H1 (cell line): ENCODE results near the gene NMRK1. TPM values are rescaled to one million over a fixed set of nuclear protein-coding genes. Genes with fewer than 3 reads are reported as not detected.

Source experiments
- CTCF ChIA-PET: fragments of 300-600 bp; sonication (Branson Sonifier 250); formaldehyde crosslinking; loops from one replicate; lab custom pipeline; 2021; ENCODE audit not compliant: partially characterized antibody; lab: Charles Lee
- POLR2A ChIA-PET: fragments of 300-600 bp; sonication (Branson Sonifier 250); formaldehyde crosslinking; loops from one replicate; lab custom pipeline; 2021; ENCODE audit warnings: inconsistent platforms; ENCODE audit not compliant: partially characterized antibody; lab: Charles Lee
- DNase-seq, 2 experiments: peaks; one replicate each; pipeline versions ENCODE4 v3.0.0 to v3.0.0-alpha.2; 2010 to 2022; ENCODE audit warnings: low spot score in 2 of 2, low read depth in 1 of 2, mixed read lengths in 1 of 2
- FAIRE-seq: peaks from 2 replicates; lab custom pipeline; 2011; peaks lifted over from hg19 to GRCh38; lab: Jason Lieb, UNC
- H2AFZ ChIP-seq: 2 replicates; pipeline ENCODE4 v1.8.1; 2012; ENCODE audit warnings: low read length, inconsistent platforms
- H2AK5ac ChIP-seq: 2 replicates; pipeline ENCODE4 v1.6.1; 2013; ENCODE audit warnings: low read depth, low read length
- H2BK120ac ChIP-seq: replicated peaks from 2 replicates; pipeline ENCODE3; 2013; ENCODE audit warnings: low read depth, low read length, inconsistent platforms
- H2BK12ac ChIP-seq: 2 replicates; pipeline ENCODE4 v1.6.1; 2013; ENCODE audit warnings: low read depth, low read length
- H2BK15ac ChIP-seq: 2 replicates; pipeline ENCODE4 v1.6.1; 2013; ENCODE audit warnings: low read length
- H2BK20ac ChIP-seq: 2 replicates; pipeline ENCODE4 v1.6.1; 2013; ENCODE audit warnings: low read length
- H2BK5ac ChIP-seq: 2 replicates; pipeline ENCODE4 v1.6.1; 2013; ENCODE audit warnings: low read depth, low read length
- H3K14ac ChIP-seq: 2 replicates; pipeline ENCODE4 v1.6.1; 2013; ENCODE audit warnings: inconsistent platforms; ENCODE audit not compliant: insufficient read length
- H3K18ac ChIP-seq: 2 replicates; pipeline ENCODE4 v1.6.1; 2013; ENCODE audit warnings: low read length; ENCODE audit errors: extremely low read depth
- H3K23ac ChIP-seq: 2 replicates; pipeline ENCODE4 v1.6.1; 2013; ENCODE audit warnings: inconsistent platforms; ENCODE audit not compliant: insufficient read length
- H3K23me2 ChIP-seq: 2 replicates; pipeline ENCODE4 v1.6.1; 2013; ENCODE audit warnings: low read depth, low read length
- H3K27ac ChIP-seq: 2 replicates; pipeline ENCODE4 v1.6.1; 2011; ENCODE audit warnings: low read depth, low read length, inconsistent platforms
- H3K27me3 ChIP-seq, 4 experiments: replicated peaks in 1 of 4; 1 replicate in 1 of 4; 2 replicates in 3 of 4; pipeline versions ENCODE4 v1.6.1 to v1.8.1; 2011 to 2013; ENCODE audit warnings: low read length in 3 of 4, mild to moderate bottlenecking in 3 of 4, inconsistent platforms in 2 of 4, mixed read lengths in 2 of 4, moderate library complexity in 1 of 4; ENCODE audit not compliant: control insufficient read depth in 3 of 4, insufficient read depth in 3 of 4; ENCODE audit errors: extremely low read depth in 1 of 4
- H3K36me3 ChIP-seq, 4 experiments: 2 replicates each; pipeline versions ENCODE4 v1.6.1 to v1.8.1; 2011 to 2013; ENCODE audit warnings: mild to moderate bottlenecking in 4 of 4, low read length in 3 of 4, moderate library complexity in 2 of 4, control low read depth in 1 of 4, inconsistent platforms in 1 of 4; ENCODE audit not compliant: insufficient read depth in 4 of 4, control insufficient read depth in 2 of 4
- H3K4ac ChIP-seq: replicated peaks from 2 replicates; pipeline ENCODE3; 2013; ENCODE audit warnings: low read length, low read depth, mixed read lengths, inconsistent platforms; ENCODE audit not compliant: insufficient read length
- H3K4me1 ChIP-seq, 4 experiments: replicated peaks in 1 of 4; 1 replicate in 1 of 4; 2 replicates in 3 of 4; pipeline versions ENCODE4 v1.6.1 to v1.8.1; 2011 to 2013; ENCODE audit warnings: low read length in 3 of 4, inconsistent platforms in 2 of 4, mixed read lengths in 1 of 4; ENCODE audit not compliant: insufficient read depth in 4 of 4, control insufficient read depth in 3 of 4
- H3K4me2 ChIP-seq, 2 experiments: 2 replicates each; pipeline versions ENCODE4 v1.6.1 to v1.8.1; 2011 to 2013; ENCODE audit warnings: low read depth in 2 of 2, low read length in 2 of 2, control low read depth in 1 of 2, inconsistent platforms in 1 of 2, mild to moderate bottlenecking in 1 of 2; ENCODE audit not compliant: insufficient read depth in 1 of 2
- H3K4me3 ChIP-seq, 4 experiments: fragments of 200-600, 300-600 bp in 1 of 4; sonication (generic), shearing (Covaris generic), sonication (Bioruptor Twin) in 1 of 4; 2 replicates each; pipeline versions ENCODE4 v1.5.1 to v1.8.1; 2011 to 2016; ENCODE audit warnings: low read length in 4 of 4, low read depth in 3 of 4, control low read depth in 2 of 4, inconsistent platforms in 2 of 4, mild to moderate bottlenecking in 2 of 4, mixed read lengths in 1 of 4, moderate library complexity in 1 of 4; ENCODE audit not compliant: insufficient read depth in 2 of 4; ENCODE audit errors: extremely low read depth in 1 of 4
- H3K56ac ChIP-seq: replicated peaks from 2 replicates; pipeline ENCODE3; 2013; ENCODE audit warnings: low read depth, mild to moderate bottlenecking, mixed read lengths, low read length, inconsistent platforms; ENCODE audit not compliant: insufficient read length
- H3K79me1 ChIP-seq: 2 replicates; pipeline ENCODE4 v1.6.1; 2013; ENCODE audit warnings: low read depth, low read length, control low read depth
- H3K79me2 ChIP-seq, 2 experiments: 2 replicates each; pipeline versions ENCODE4 v1.6.1 to v1.8.1; 2012 to 2013; ENCODE audit warnings: low read length in 2 of 2, mild to moderate bottlenecking in 2 of 2, inconsistent platforms in 1 of 2; ENCODE audit not compliant: insufficient read depth in 2 of 2, control insufficient read depth in 1 of 2
- H3K9ac ChIP-seq, 4 experiments: replicated peaks in 1 of 4; 1 replicate in 1 of 4; 2 replicates in 3 of 4; pipeline versions ENCODE4 v1.6.1 to v1.8.1; 2011 to 2013; ENCODE audit warnings: low read depth in 3 of 4, low read length in 3 of 4, control low read depth in 2 of 4, mild to moderate bottlenecking in 2 of 4, moderate library complexity in 2 of 4, inconsistent platforms in 1 of 4; ENCODE audit errors: extremely low read depth in 1 of 4
- H3K9me3 ChIP-seq, 2 experiments: 2 replicates each; pipeline versions ENCODE4 v1.6.1 to v1.8.1; 2012 to 2013; ENCODE audit warnings: mild to moderate bottlenecking in 2 of 2, moderate library complexity in 2 of 2, control low read depth in 1 of 2, inconsistent platforms in 1 of 2, low read depth in 1 of 2, low read length in 1 of 2, mixed read lengths in 1 of 2; ENCODE audit not compliant: insufficient read depth in 2 of 2
- H4K20me1 ChIP-seq, 2 experiments: replicated peaks in 1 of 2; 2 replicates each; pipeline versions ENCODE3 to v1.8.1; 2011 to 2013; ENCODE audit warnings: inconsistent platforms in 2 of 2, low read length in 2 of 2, mild to moderate bottlenecking in 1 of 2; ENCODE audit not compliant: insufficient read depth in 2 of 2, control insufficient read depth in 1 of 2
- H4K5ac ChIP-seq: 2 replicates; pipeline ENCODE4 v1.6.1; 2013; ENCODE audit warnings: low read length, low read depth, mixed read lengths, inconsistent platforms; ENCODE audit not compliant: insufficient read length
- H4K8ac ChIP-seq: 2 replicates; pipeline ENCODE4 v1.8.0; 2013; ENCODE audit warnings: mild to moderate bottlenecking, moderate library complexity, low read length, inconsistent platforms; ENCODE audit not compliant: insufficient read depth; ENCODE audit errors: extremely low read depth
- H4K91ac ChIP-seq: replicated peaks from 2 replicates; pipeline ENCODE3; 2013; ENCODE audit warnings: low read length, mixed read lengths, inconsistent platforms; ENCODE audit not compliant: insufficient read length
- ATF3 ChIP-seq: IDR thresholded peaks from 2 replicates; pipeline ENCODE4 v1.6.1; 2011; ENCODE audit warnings: low read depth, mild to moderate bottlenecking, low read length; ENCODE audit not compliant: insufficient read depth
- BCL11A ChIP-seq, 2 experiments: IDR thresholded peaks; one replicate each; pipeline ENCODE4 v1.6.1; 2011; ENCODE audit warnings: low read depth in 2 of 2, low read length in 2 of 2, mild to moderate bottlenecking in 2 of 2
- BRCA1 ChIP-seq: IDR thresholded peaks from 2 replicates; pipeline ENCODE4 v1.6.1; 2012; ENCODE audit warnings: low read depth, low read length, improper control_type of control experiment
- CBX5 ChIP-seq: fragments of 300-800, 300-1000 bp; sonication (generic); IDR thresholded peaks from 2 replicates; pipeline ENCODE4 v1.7.1; 2016; ENCODE audit warnings: antibody characterized with exemption, low read length, low read depth
- CEBPB ChIP-seq: IDR thresholded peaks from 2 replicates; pipeline ENCODE4 v1.6.1; 2012; ENCODE audit warnings: low read depth, low read length
- E2F6 ChIP-seq: IDR thresholded peaks from 2 replicates; pipeline ENCODE4 v1.6.1; 2012; ENCODE audit warnings: inconsistent platforms
- EP300 ChIP-seq, 2 experiments: IDR thresholded peaks; 1 replicate in 1 of 2; 2 replicates in 1 of 2; pipeline ENCODE4 v1.6.1; 2011 to 2012; ENCODE audit warnings: low read depth in 2 of 2, low read length in 2 of 2, mild to moderate bottlenecking in 2 of 2, borderline replicate concordance in 1 of 2, inconsistent platforms in 1 of 2, moderate library complexity in 1 of 2
- GTF2F1 ChIP-seq: IDR thresholded peaks from 2 replicates; pipeline ENCODE4 v1.6.1; 2012; ENCODE audit warnings: low read depth, low read length, improper control_type of control experiment, borderline replicate concordance
- HDAC2 ChIP-seq, 2 experiments: fragments of 300-600 bp in 1 of 2; sonication (generic) in 1 of 2; IDR thresholded peaks; 2 replicates each; pipeline ENCODE4 v1.6.1; 2011 to 2012; ENCODE audit warnings: low read depth in 2 of 2, low read length in 2 of 2, mild to moderate bottlenecking in 2 of 2, moderate library complexity in 2 of 2, borderline replicate concordance in 1 of 2, inconsistent platforms in 1 of 2
- JUND ChIP-seq: IDR thresholded peaks from 2 replicates; pipeline ENCODE4 v1.6.1; 2011; ENCODE audit warnings: mild to moderate bottlenecking, improper control_type of control experiment, low read length
- POU5F1 ChIP-seq: IDR thresholded peaks from 2 replicates; pipeline ENCODE4 v1.6.1; 2011; ENCODE audit warnings: low read depth, mild to moderate bottlenecking, low read length, moderate library complexity
- SP1 ChIP-seq: IDR thresholded peaks from 2 replicates; pipeline ENCODE4 v1.6.1; 2011; ENCODE audit warnings: low read depth, low read length
- SP2 ChIP-seq: IDR thresholded peaks from 2 replicates; pipeline ENCODE4 v1.6.1; 2012; ENCODE audit warnings: mild to moderate bottlenecking, low read length, inconsistent platforms
- SUZ12 ChIP-seq: fragments of 200-600 bp; sonication (generic); IDR thresholded peaks from 2 replicates; pipeline ENCODE4 v1.6.1; 2012; ENCODE audit warnings: mild to moderate bottlenecking, inconsistent platforms, low read length, moderate library complexity, mixed read lengths
- WGBS, 2 experiments: shearing (Covaris generic) in 1 of 2; methylation state at CpG; one replicate each; pipeline versions ENCODE4 v1.1.6 to v1.1.7; 2013 to 2015; ENCODE audit warnings: low lambda C conversion rate in 2 of 2, mixed read lengths in 2 of 2, inconsistent platforms in 1 of 2, low coverage in 1 of 2, missing lambda C conversion rate in 1 of 2; ENCODE audit not compliant: insufficient replicate concordance in 2 of 2, insufficient coverage in 1 of 2, insufficient read length in 1 of 2; ENCODE audit errors: extremely low coverage in 1 of 2, missing lambda C conversion rate in 1 of 2; 5-methylcytosine and 5-hydroxymethylcytosine counted together
- polyA plus RNA-seq, 7 experiments: library from polyadenylated mRNA; depleted of rRNA in 3 of 7; stranded (reverse) in 5 of 7; unstranded in 2 of 7; fragments of >200 nt in 5 of 7; fragments of 200-250 nt in 2 of 7; gene quantifications; 1 replicate in 5 of 7; 2 replicates in 1 of 7; 4 replicates in 1 of 7; pipeline versions ENCODE4 v1.2.1 to v1.2.3, GENCODE V29; 2011 to 2013; ENCODE audit warnings: missing spikeins in 2 of 7, mixed read lengths in 2 of 7
- total RNA-seq: library from RNA; stranded (reverse); fragmentation: NEBNext Ultra II Directional; extraction: Animal tissue kit (Norgen Biotek cat#: 25700); gene quantifications from 2 replicates; pipeline ENCODE4 v1.2.1, GENCODE V29; 2021

NMRK1 gene
- total and polyA plus RNA-seq, 2 of the 8 experiments (the other 6 are each of a cell fraction or from before 2014, with no cell fraction given) = 5.8 to 8.1 TPM

- ChIA-PET POLR2A (no interaction called here), CTCF (interaction anchor here (2.0 kb wide), 1 partner anchor 9 kb away, joined by 4 read pairs; no protein-coding TSS in a partner anchor)
- Histone ChIP-seq H2BK20ac (no peak overlapping the region), H3K36me3 (no peaks in the 10 kb centered on the region), H3K23ac (no peak overlapping the region), H3K27ac (no peak overlapping the region), H3K79me1 (no peaks in the 10 kb centered on the region), H4K91ac (no peak overlapping the region), H3K18ac (no peak overlapping the region), H4K8ac (no peak overlapping the region), H2BK5ac (no peak overlapping the region), H3K4ac (no peak overlapping the region), H2BK12ac (no peak overlapping the region), H3K79me2 (no peaks in the 10 kb centered on the region), H3K23me2 (peaks cover 2% of the 10 kb centered on the region; the same call in 1 of the 2 replicates), H4K5ac (no peak overlapping the region), H2AK5ac (no peak overlapping the region), H3K4me3 (no peak overlapping the region), H2BK15ac (no peak overlapping the region), H2AFZ (no peak overlapping the region), H3K56ac (no peak overlapping the region), H4K20me1 (no peaks in the 10 kb centered on the region), H2BK120ac (no peak overlapping the region), H3K9ac (no peak overlapping the region), H3K27me3 (no peaks in the 10 kb centered on the region), H3K4me2 (no peak overlapping the region), H3K14ac (no peak overlapping the region), H3K9me3 (no peaks in the 10 kb centered on the region), H3K4me1 (no peaks in the 10 kb centered on the region)
- WGBS, 2 experiments = 86% methylated on average over 3 of the region's 3 CpGs; no CpG with 5 or more reads in 1 of the 2 experiments
- FAIRE-seq (no peak), DNase-seq (no peak)
- TF ChIP-seq POU5F1 (no peak), BRCA1 (no peak), JUND (no peak), SP2 (no peak), E2F6 (no peak), EP300 (IDR thresholded peaks at IDR 0.05; ENCODE audit: borderline replicate concordance in 1 of 2, low read depth in 2 of 2, low read length in 2 of 2) (no peak), HDAC2 (IDR thresholded peaks at IDR 0.05; ENCODE audit: borderline replicate concordance in 1 of 2, low read depth in 2 of 2, low read length in 2 of 2) (no peak), SUZ12 (no peak), GTF2F1 (no peak), BCL11A (IDR thresholded peaks at IDR 0.05; ENCODE audit: low read depth in 2 of 2, low read length in 2 of 2) (no peak), ATF3 (no peak), SP1 (no peak), CEBPB (no peak), CBX5 (no peak)
Measured at GRCh38 chr9:75039009-75039408, 48.9 kb downstream of the NMRK1 start.
